ENCODE data around the gene SARDH.

The SARDH gene

GRCh38 chr9:133693703-133694529, 44.2 kb downstream of the SARDH start:
- no peaks in the 10 kb centered on the region for H3K4me1 ChIP-seq (ENCODE audit: control insufficient read depth, insufficient read depth, low read length)
- H3K36me3 ChIP-seq (ENCODE audit: control insufficient read depth, insufficient read depth, low read length): no peaks in the 10 kb centered on the region
- no peak overlapping the region for H3K4me3 ChIP-seq (ENCODE audit: low read length)
- no peaks in the 10 kb centered on the region for H3K27me3 ChIP-seq (ENCODE audit: control insufficient read depth, insufficient read depth, low read length)
- no peaks in the 10 kb centered on the region for H3K9me3 ChIP-seq (ENCODE audit: control insufficient read depth, low read length)
- H3K9ac ChIP-seq (ENCODE audit: low read length): no peak overlapping the region

- no peak overlapping the region for H3K4me3 ChIP-seq (ENCODE audit: low read length)
- no peaks in the 10 kb centered on the region for H3K9me3 ChIP-seq (ENCODE audit: control insufficient read depth, low read length)
- H3K4me1 ChIP-seq (ENCODE audit: control insufficient read depth, insufficient read depth, low read length): no peaks in the 10 kb centered on the region
- H3K36me3 ChIP-seq (ENCODE audit: control insufficient read depth, insufficient read depth, low read length): no peaks in the 10 kb centered on the region
- no peak overlapping the region for H3K9ac ChIP-seq (ENCODE audit: low read length)
- no peaks in the 10 kb centered on the region for H3K27me3 ChIP-seq (ENCODE audit: control insufficient read depth, insufficient read depth, low read length)
Observed at GRCh38 chr9:133693116-133693515, 45.0 kb downstream of the SARDH start.

GRCh38 chr9:133692364-133692985, 45.7 kb downstream of the SARDH start:
- no peaks in the 10 kb centered on the region for H3K36me3 ChIP-seq (ENCODE audit: control insufficient read depth, insufficient read depth, low read length)
- no peaks in the 10 kb centered on the region for H3K27me3 ChIP-seq (ENCODE audit: control insufficient read depth, insufficient read depth, low read length)
- no peaks in the 10 kb centered on the region for H3K9me3 ChIP-seq (ENCODE audit: control insufficient read depth, low read length)
- H3K4me1 ChIP-seq (ENCODE audit: control insufficient read depth, insufficient read depth, low read length): no peaks in the 10 kb centered on the region
- no peak overlapping the region for H3K9ac ChIP-seq (ENCODE audit: low read length)
- H3K4me3 ChIP-seq (ENCODE audit: low read length): no peak overlapping the region

- Histone ChIP-seq H3K36me3 (ENCODE audit: control insufficient read depth, insufficient read depth, low read length) (no peaks in the 10 kb centered on the region), H3K4me1 (ENCODE audit: control insufficient read depth, insufficient read depth, low read length) (no peaks in the 10 kb centered on the region), H3K9ac (ENCODE audit: low read length) (no peak overlapping the region), H3K27me3 (ENCODE audit: control insufficient read depth, insufficient read depth, low read length) (no peaks in the 10 kb centered on the region), H3K9me3 (ENCODE audit: control insufficient read depth, low read length) (no peaks in the 10 kb centered on the region), H3K4me3 (ENCODE audit: low read length) (no peak overlapping the region)
Observed at GRCh38 chr9:133691626-133692363, 46.4 kb downstream of the SARDH start.

GRCh38 chr9:133691191-133691590, 47.0 kb downstream of the SARDH start:
- no peaks in the 10 kb centered on the region for H3K4me1 ChIP-seq (ENCODE audit: control insufficient read depth, insufficient read depth, low read length)
- no peak overlapping the region for H3K9ac ChIP-seq (ENCODE audit: low read length)
- H3K4me3 ChIP-seq (ENCODE audit: low read length): no peak overlapping the region

GRCh38 chr9:133690081-133690561, 48.0 kb downstream of the SARDH start:
- no peaks in the 10 kb centered on the region for H3K9me3 ChIP-seq (ENCODE audit: control insufficient read depth, low read length)
- H3K4me1 ChIP-seq (ENCODE audit: control insufficient read depth, insufficient read depth, low read length): no peaks in the 10 kb centered on the region
- H3K36me3 ChIP-seq (ENCODE audit: control insufficient read depth, insufficient read depth, low read length): no peaks in the 10 kb centered on the region
- no peaks in the 10 kb centered on the region for H3K27me3 ChIP-seq (ENCODE audit: control insufficient read depth, insufficient read depth, low read length)
- no peak overlapping the region for H3K9ac ChIP-seq (ENCODE audit: low read length)
- H3K4me3 ChIP-seq (ENCODE audit: low read length): no peak overlapping the region

More at GRCh38 chr9:133691191-133691590, 47.0 kb downstream of the SARDH start:
- Histone ChIP-seq H3K9me3 (ENCODE audit: control insufficient read depth, low read length) (no peaks in the 10 kb centered on the region), H3K36me3 (ENCODE audit: control insufficient read depth, insufficient read depth, low read length) (no peaks in the 10 kb centered on the region), H3K27me3 (ENCODE audit: control insufficient read depth, insufficient read depth, low read length) (no peaks in the 10 kb centered on the region)

GRCh38 chr9:133689151-133689763, 48.9 kb downstream of the SARDH start:
- Histone ChIP-seq H3K9ac (ENCODE audit: low read length) (no peak overlapping the region), H3K4me1 (ENCODE audit: control insufficient read depth, insufficient read depth, low read length) (no peaks in the 10 kb centered on the region), H3K36me3 (ENCODE audit: control insufficient read depth, insufficient read depth, low read length) (no peaks in the 10 kb centered on the region), H3K4me3 (ENCODE audit: low read length) (no peak overlapping the region), H3K27me3 (ENCODE audit: control insufficient read depth, insufficient read depth, low read length) (no peaks in the 10 kb centered on the region), H3K9me3 (ENCODE audit: control insufficient read depth, low read length) (no peaks in the 10 kb centered on the region)

GRCh38 chr9:133687856-133688761, 50.0 kb downstream of the SARDH start:
- H3K36me3 ChIP-seq (ENCODE audit: control insufficient read depth, insufficient read depth, low read length): no peaks in the 10 kb centered on the region
- no peak overlapping the region for H3K4me3 ChIP-seq (ENCODE audit: low read length)
- no peak overlapping the region for H3K9ac ChIP-seq (ENCODE audit: low read length)
- H3K4me1 ChIP-seq (ENCODE audit: control insufficient read depth, insufficient read depth, low read length): no peaks in the 10 kb centered on the region
- H3K27me3 ChIP-seq (ENCODE audit: control insufficient read depth, insufficient read depth, low read length): no peaks in the 10 kb centered on the region
- H3K9me3 ChIP-seq (ENCODE audit: control insufficient read depth, low read length): no peaks in the 10 kb centered on the region

GRCh38 chr9:133686642-133687575, 51.2 kb downstream of the SARDH start:
- H3K36me3 ChIP-seq (ENCODE audit: control insufficient read depth, insufficient read depth, low read length): no peaks in the 10 kb centered on the region
- no peaks in the 10 kb centered on the region for H3K4me1 ChIP-seq (ENCODE audit: control insufficient read depth, insufficient read depth, low read length)

GRCh38 chr9:133685653-133686609, 52.2 kb downstream of the SARDH start:
- Histone ChIP-seq H3K4me3 (ENCODE audit: low read length) (no peak overlapping the region), H3K36me3 (ENCODE audit: control insufficient read depth, insufficient read depth, low read length) (no peaks in the 10 kb centered on the region), H3K9me3 (ENCODE audit: control insufficient read depth, low read length) (no peaks in the 10 kb centered on the region), H3K27me3 (ENCODE audit: control insufficient read depth, insufficient read depth, low read length) (no peaks in the 10 kb centered on the region), H3K4me1 (ENCODE audit: control insufficient read depth, insufficient read depth, low read length) (no peaks in the 10 kb centered on the region), H3K9ac (ENCODE audit: low read length) (no peak overlapping the region)

More at GRCh38 chr9:133686642-133687575, 51.2 kb downstream of the SARDH start:
- no peaks in the 10 kb centered on the region for H3K27me3 ChIP-seq (ENCODE audit: control insufficient read depth, insufficient read depth, low read length)
- H3K9ac ChIP-seq (ENCODE audit: low read length): no peak overlapping the region
- H3K4me3 ChIP-seq (ENCODE audit: low read length): no peak overlapping the region
- no peaks in the 10 kb centered on the region for H3K9me3 ChIP-seq (ENCODE audit: control insufficient read depth, low read length)

All from mucosa of stomach (tissue), 1 donor.